Measurements from ENCODE around the gene MTARC2.
A peak's percentile ranks its signal among the peaks of the same experiment; 100 is the strongest.

The MTARC2 gene

DNA sequence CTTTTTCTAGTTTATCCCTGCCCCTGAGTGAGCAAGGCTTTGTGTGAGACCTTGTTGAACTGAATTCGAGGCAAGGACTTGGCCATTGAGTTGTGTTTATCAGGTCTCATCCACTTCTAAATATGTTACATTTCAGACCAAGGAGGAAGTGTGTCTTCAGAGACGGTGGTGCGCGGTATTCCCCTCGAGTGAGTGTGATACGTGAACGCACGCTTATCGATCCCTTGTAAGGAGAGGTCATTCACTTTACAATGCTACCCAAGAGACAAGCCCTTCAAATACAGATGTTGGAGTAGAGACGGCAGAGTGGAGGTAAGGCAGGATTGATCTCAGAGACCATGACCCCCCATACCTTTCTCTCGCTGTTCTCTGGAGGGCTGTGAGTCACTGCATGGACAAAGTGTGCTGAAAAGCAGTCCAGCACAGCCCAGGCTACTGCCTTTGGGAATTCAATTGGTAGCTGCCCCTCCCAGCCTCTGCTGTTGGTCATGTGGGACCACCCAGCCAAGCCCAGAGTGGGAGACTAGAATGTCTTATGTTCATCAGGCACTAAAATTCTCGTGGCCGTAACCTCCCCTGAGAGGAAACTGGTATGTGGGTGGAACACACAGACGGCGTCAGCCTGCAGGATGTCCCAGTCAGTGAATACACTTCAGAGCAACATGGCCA, 22.3 kb downstream of the MTARC2 start:
- DNase-seq: no peak

- DNase-seq: no peak
Measured at GRCh38 chr1:220772846-220773245, 24.7 kb downstream of the MTARC2 start.

GRCh38 chr1:220775240-220775853, 27.2 kb downstream of the MTARC2 start:
- DNase-seq: no peak

- DNase-seq: no peak
Measured at GRCh38 chr1:220776254-220776653, 28.1 kb downstream of the MTARC2 start.

DNA sequence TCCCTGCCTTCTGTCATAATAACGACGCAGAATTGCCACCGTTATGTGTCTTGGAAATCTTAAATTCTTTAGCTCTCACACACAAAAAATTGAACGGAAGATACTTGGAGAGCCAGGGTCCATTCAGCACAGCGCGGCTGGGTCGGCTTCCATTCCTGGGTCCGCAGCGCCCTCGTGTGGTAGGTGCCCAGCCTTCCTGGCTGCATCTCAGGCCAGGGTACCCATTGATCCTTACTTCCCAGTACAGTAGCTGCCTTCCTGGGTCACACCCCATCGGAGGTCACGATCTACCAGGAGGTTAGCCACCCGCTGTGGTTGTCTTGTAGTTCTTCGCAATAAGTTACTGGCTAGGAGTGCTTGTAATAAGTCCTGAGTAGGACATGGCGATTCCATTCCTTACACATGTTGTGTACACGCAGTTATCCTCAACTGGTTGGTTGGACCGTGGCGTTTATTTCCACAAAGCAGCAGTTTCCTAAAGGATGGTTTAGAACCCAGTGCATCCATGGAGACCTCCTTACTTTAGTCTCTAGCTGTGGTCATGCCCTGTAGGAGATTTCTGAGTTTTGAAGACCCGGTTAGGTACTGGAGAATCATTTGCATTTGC, 28.7 kb downstream of the MTARC2 start:
- DNase-seq: peak; percentile 37

DNA sequence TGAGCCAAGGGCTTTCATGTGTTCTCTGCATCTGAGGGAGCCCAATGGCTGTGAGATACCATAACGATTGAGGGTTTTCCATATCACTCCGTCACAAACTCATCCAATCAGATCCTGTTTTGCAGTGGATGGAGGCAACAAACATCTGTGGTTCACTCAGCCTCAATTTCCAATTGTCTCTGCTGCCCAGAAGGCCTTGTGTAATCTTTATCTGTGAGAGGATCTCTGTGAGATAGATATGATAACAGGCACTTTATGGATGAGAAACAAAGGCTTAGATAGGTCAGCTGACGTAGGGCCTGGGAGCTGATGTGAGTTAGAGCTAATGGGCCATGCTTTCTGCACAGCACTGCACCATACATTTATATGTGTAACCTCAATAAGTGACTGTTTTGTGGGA, 35.3 kb downstream of the MTARC2 start:
- no peak for DNase-seq

DNA sequence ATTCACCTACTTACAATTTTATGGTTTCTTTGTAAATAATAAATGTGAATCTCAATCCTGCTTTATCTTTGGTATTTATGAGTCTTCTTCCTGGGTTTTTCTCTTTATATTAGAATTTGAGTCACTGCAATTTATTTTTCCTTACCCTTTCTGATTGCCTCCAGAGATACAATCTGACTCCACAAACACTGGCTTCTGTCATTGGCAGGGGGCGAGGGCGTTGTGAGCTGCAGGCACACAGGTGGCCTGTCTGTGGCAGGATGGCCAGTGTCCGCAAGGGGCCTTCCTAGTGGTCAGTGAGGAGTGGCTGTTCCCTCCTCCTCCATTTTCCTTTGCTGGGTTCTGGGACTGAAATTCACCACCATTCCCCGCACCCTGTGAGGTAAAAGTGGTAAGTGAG, 36.6 kb downstream of the MTARC2 start:
- DNase-seq: no peak

- DNase-seq: no peak
Measured at GRCh38 chr1:220785166-220786056, 37.3 kb downstream of the MTARC2 start.

DNA sequence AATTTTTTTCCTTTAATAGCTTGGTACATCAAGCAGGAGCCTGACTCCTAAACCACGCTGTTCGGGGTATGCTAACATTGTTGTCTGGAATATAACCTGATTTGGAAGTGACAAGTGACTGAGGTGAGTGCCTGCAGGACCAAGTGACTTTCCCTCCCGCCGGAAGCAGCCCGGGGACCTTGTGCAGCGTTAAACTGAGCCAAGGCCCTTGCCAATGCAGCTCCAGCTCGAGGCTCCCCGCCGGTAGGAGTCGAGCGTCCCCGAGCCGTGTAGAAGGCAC, 37.9 kb downstream of the MTARC2 start:
- DNase-seq: no peak

- DNase-seq: no peak
Measured at GRCh38 chr1:220786337-220787068, 38.4 kb downstream of the MTARC2 start, which contains the start of gene MTARC1. Gene MTARC1, plus strand, starts transcription at chr1:220786913. Its CDS starts 32 bp downstream, at chr1:220786945.

- no peak for DNase-seq
Measured at GRCh38 chr1:220787069-220787619, 39.0 kb downstream of the MTARC2 start.

DNA sequence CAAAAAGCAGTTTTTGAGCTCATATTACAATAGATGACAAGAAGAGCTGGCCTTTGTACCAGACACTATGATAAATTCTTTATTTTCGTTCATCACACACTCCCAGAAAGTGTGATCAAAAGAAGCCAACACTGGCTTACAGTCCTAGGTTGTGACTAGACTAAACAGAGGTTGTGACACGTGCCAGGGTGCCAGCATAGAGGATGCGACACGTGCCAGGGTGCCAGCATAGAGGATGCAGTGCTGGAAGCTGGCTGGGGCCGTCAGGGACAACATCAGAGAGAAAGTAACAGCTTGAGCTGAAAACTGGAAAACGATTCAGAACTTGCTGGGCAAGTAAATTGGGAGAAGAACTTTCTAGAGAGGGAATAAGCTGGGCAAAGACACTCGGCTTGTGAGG, 40.8 kb downstream of the MTARC2 start:
- DNase-seq: no peak

DNA sequence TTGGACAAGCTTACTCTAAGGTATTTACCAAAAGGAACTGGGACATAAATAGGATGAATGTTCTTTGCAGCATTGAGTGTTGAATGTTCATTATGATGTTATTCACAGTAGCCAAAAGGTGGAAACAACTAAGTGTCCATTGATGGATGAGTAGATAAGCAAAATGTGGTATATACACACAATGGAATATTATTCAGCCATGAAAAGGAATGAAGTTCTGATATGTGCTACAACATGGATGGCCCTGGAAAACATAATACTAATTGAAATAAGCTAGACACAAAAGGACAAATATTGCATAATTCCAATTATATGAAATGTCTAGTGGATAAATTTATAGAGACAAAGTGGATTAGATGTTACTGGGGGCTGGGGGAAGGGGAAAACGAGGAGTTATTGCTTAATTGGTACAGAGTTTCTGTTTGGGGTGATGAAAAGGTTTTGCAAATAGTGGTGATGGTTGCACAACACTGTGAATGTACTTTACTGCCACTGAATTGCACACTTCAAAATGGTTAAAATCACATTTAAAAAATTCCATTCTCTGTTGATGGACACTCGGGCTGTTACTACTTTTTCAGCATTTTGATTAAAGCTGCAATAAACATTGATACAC, 41.5 kb downstream of the MTARC2 start:
- DNase-seq: no peak

GRCh38 chr1:220791285-220791684, 43.2 kb downstream of the MTARC2 start:
- DNase-seq: no peak

DNA sequence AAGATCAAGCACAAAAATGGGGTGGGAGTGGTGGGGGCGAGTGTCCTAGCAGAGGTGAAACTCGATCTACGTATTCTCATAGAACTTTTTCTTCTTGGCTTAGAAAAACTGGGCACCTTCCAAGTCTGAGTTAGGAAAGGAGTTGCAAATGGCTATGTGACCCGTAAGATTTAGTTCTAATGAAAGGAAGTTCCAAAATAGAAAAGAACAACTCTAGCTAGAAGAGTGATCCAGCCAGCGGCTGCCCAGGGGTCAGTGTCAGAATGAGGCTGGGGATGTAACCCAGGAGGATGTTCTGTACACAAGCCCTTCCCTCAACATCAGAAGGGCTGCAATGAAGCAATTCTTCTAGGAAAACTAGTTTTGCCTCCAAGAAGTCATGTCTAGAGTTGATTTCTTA, 43.8 kb downstream of the MTARC2 start:
- DNase-seq: no peak

DNA sequence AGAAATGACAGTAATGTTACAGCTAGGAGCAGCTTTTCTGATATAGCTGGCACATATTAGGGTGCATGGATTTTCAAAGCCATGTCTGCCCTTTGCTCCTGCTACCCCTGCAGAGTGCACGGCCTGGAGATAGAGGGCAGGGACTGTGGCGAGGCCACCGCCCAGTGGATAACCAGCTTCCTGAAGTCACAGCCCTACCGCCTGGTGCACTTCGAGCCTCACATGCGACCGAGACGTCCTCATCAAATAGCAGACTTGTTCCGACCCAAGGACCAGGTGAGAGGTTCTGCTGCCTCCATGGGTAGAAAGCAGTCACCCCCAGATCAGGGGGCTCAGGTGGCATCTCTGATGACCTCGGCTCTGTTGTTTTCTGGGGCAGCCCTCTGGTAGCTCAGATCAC, 48.4 kb downstream of the MTARC2 start:
- DNase-seq: no peak

DNA sequence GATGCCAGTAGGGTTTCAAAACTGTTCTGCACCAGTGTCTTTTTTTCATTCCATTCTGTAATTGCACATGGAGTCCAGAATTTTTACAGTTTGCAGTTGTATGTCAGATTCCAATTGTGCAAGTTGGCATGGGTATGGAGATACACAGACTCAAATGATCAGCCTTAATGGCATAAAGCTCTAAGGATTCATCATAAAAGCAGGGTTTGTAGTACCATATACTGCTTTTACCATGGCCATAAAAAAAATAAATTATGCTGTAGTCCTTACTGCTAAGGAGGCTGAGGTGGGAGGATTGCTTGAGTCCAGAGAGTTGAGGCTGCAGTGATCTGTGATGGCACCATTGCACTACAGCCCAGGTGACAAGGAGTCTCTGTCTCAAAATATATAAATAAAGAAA, 48.9 kb downstream of the MTARC2 start:
- DNase-seq: no peak

- no peak for DNase-seq
Measured at GRCh38 chr1:220797553-220797952, 49.4 kb downstream of the MTARC2 start.

DNA sequence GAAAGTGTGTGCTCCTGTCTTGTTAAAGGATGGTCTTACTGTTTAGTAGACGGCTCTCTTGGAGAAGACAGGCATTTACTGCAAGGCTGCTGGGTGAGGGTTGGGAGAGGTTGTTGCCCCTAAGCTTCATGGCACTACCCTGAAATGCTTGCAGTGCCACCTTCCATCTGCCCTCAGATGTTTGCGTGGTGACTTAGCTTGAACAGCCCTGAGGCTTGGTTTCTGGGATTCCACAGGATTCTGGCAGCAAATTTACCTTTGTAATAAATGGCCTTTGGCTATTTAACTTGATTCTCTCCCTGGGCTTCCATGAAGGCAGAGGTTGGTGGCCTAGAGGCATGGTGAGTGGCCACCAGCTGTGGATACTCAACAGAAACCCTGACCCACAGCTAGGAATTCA, 50.2 kb downstream of the MTARC2 start:
- no peak for DNase-seq

GRCh38 chr1:220800262-220800661, 52.1 kb downstream of the MTARC2 start:
- no peak for DNase-seq

- no peak for DNase-seq
Measured at GRCh38 chr1:220803401-220804201, 55.5 kb downstream of the MTARC2 start.

Measured in effector CD4-positive, alpha-beta T cell (primary cell).